BJ (cell line): ENCODE data around the gene MAPK10. TPM values are rescaled to one million over a fixed set of nuclear protein-coding genes. Genes with fewer than 3 reads are reported as not detected.
"Not testable (repeated sequence)": the region's sequence is repeated elsewhere in the genome, so short reads cannot be mapped to it uniquely, and the experiment has no call there.

Source experiments
- CTCF ChIA-PET: fragments of 350-600 bp; formaldehyde crosslinking; extraction: SDS; loops from one replicate; lab custom pipeline; 2021; ENCODE audit warnings: antibody characterized with exemption, inconsistent platforms; lab: Yijun Ruan, JAX
- POLR2A ChIA-PET: fragments of 300-600 bp; sonication (Branson Sonifier 250); formaldehyde crosslinking; extraction: SDS; loops from one replicate; lab custom pipeline; 2021; ENCODE audit warnings: antibody characterized with exemption; lab: Charles Lee
- DNase-seq: peaks from one replicate; pipeline ENCODE4 v3.0.0-alpha.2; 2011; ENCODE audit warnings: low read depth
- H3K27me3 ChIP-seq: 2 replicates; pipeline ENCODE4 v1.6.0; 2011; ENCODE audit warnings: low read length; ENCODE audit not compliant: control insufficient read depth, insufficient read depth
- H3K36me3 ChIP-seq: 2 replicates; pipeline ENCODE4 v1.5.1; 2011; ENCODE audit warnings: low read length; ENCODE audit not compliant: control insufficient read depth, insufficient read depth
- H3K4me3 ChIP-seq: 2 replicates; pipeline ENCODE4 v1.5.1; 2011; ENCODE audit warnings: low read depth, mild to moderate bottlenecking, control low read depth, low read length
- CTCF ChIP-seq: IDR thresholded peaks from 2 replicates; pipeline ENCODE4 v1.5.1; 2011; ENCODE audit warnings: low read depth, mild to moderate bottlenecking, control low read depth, inconsistent platforms, low read length, moderate library complexity; ENCODE audit not compliant: insufficient read depth
- polyA plus RNA-seq: library from polyadenylated mRNA; depleted of rRNA; stranded (reverse); fragments of >200 nt; gene quantifications from 2 replicates; pipeline ENCODE4 v1.2.3, GENCODE V29; 2011

MAPK10 gene
- polyA plus RNA-seq, 1 experiment = 0.86 TPM

GRCh38 chr4:86184901-86185285, 175.0 kb downstream of the MAPK10 start:
- H3K27me3 ChIP-seq = no peaks in the 10 kb centered on the region
- no peaks in the 10 kb centered on the region for H3K36me3 ChIP-seq
- H3K4me3 ChIP-seq = no peak overlapping the region
- ChIA-PET POLR2A (no interaction called here), CTCF (no interaction called here)
- no peak for TF ChIP-seq CTCF
- no peak for DNase-seq

DNA sequence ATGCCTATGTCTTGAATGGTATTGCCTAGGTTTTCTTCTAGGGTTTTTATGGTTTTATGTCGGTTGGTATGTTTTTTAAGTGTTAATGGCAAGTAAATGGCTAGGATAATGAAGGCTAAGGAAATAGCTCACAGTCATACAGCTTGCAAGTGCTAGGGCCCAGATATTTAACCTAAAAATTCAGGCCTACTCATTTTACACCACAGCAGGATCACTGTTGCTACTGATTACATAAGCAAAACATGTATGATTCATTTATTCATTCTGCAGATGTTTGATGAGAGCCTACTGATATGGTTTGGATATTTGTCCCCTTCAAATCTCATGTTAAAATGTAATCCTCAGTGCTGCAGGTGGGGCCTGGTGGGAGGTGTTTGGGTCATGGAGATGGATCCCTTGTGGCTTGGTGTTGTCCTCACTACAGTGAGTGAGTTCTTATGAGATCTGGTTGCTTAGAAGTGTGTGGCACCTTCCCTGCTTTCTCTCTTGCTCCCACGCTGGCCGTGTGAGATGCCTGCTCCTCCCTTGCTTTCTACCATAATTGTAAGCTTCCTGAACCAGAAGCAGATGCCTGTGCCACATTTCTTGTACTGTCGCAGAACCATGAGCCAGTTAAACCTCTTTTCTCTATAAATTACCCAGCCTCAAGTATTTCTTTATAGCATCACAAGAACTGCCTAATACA, 175.5 kb downstream of the MAPK10 start:
- Histone ChIP-seq H3K4me3 (no peak overlapping the region), H3K27me3 (no peaks in the 10 kb centered on the region), H3K36me3 (no peaks in the 10 kb centered on the region)
- DNase-seq = no peak
- POLR2A ChIA-PET = no interaction called here
- CTCF ChIA-PET = no interaction called here
- no peak for TF ChIP-seq CTCF

DNA sequence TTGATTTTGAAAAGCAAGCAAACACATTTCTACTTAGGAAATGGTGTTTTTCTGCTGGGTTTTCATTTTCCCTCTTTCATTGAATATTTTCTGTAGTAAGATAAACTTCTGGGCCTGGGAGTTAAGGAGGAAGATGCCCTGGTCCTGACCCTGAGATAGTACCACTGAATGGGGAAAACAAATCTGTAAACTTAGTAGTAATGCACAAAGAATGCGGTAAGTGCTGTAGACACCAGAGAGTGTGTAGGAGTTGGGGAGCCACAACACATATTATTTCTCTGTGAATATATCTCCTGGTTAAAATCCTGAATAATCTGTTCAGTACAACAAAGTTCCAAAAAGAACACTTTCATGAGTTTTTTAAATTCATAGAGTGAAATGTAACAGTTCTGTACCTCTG, 178.3 kb downstream of the MAPK10 start:
- no peak for TF ChIP-seq CTCF
- CTCF ChIA-PET = no interaction called here
- peak; percentile 17 for DNase-seq
- POLR2A ChIA-PET = no interaction called here
- H3K4me3 ChIP-seq = no peak overlapping the region
- H3K36me3 ChIP-seq = no peaks in the 10 kb centered on the region
- no peaks in the 10 kb centered on the region for H3K27me3 ChIP-seq

DNA sequence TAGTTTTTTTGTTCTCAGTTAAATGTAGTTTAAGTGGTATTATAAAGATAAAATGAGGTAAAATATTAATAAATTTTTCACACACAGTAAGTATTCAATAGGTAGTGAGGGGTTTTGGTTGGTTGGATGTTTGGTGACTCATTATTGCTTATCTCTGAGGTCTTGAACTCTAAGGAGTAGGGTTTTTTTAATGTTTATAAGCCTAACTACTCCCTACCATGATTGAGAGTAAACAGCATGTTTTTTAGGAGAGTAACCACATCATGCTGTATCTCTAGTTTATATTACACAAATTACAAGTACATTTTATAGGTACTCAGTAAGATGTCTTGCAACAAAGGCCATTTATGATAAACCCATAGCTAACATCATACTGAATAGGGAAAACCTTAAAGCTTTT, 181.6 kb downstream of the MAPK10 start:
- no peak for DNase-seq
- Histone ChIP-seq H3K27me3 (no peaks in the 10 kb centered on the region), H3K36me3 (no peaks in the 10 kb centered on the region), H3K4me3 (no peak overlapping the region)
- TF ChIP-seq CTCF = no peak
- ChIA-PET POLR2A (no interaction called here), CTCF (no interaction called here)

DNA sequence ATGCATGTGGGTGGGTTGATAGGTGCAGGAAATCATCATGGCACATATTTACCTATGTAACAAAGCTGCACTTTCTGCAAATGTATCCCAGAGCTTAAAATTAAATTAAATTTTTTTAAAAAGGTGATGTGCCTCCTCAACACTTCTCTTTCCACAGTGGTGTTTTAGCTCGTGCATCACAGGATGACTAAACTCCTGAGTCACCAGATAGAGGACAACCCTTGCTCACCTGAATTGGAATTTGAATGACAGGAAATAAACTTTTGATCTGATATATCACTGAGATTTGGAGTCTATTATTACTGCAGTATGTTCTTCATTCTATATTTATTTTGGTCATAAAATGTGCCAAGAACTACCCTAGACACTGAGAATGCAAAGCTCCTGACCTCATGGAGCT, 185.3 kb downstream of the MAPK10 start:
- Histone ChIP-seq H3K36me3 (no peaks in the 10 kb centered on the region), H3K27me3 (no peaks in the 10 kb centered on the region), H3K4me3 (no peak overlapping the region)
- ChIA-PET CTCF (no interaction called here), POLR2A (no interaction called here)
- TF ChIP-seq CTCF = no peak
- DNase-seq = no peak

GRCh38 chr4:86168335-86168734, 191.5 kb downstream of the MAPK10 start:
- CTCF ChIA-PET, H3K27me3 ChIP-seq, DNase-seq, H3K36me3 ChIP-seq, H3K4me3 ChIP-seq, POLR2A ChIA-PET: not testable (repeated sequence)
